ENCODE measurements around the gene NUDT3.

DNA sequence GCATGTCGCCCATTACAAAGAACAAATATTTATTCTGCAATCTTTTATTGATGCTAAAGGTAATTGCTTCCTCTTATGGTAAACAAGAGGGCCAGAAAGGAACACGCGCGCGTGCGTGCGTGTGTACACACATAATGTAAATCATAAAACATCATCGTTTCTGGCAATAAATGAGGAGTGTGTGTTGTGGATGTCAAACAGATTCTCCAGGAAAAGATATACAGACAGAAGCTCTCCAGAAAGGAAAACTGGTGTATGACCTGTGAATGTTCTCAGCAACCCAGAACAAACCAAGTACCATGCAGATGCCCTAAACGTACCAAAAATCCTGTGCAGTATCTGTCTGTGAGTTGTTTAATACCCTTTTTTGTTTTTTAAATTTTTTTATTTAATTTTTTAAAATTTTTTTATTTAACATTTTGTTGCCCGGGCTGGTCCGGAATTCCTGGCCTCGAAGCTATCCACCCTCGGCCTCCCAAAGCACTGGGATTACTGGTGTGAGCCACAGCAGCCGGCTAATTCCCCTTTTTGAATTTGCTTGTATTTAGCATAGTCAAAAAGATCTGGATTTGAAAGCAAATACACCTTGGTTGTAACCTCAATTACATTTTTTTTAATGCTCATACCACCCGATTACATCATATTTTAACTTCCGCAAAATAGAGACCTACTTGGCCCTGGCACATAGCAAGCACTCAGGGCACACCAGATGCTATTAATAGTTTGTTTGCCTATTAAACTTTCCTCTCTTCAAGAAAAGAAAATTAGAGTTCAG is 909 bp upstream of the NUDT3 start:
- TF ChIP-seq, protein P1, sequence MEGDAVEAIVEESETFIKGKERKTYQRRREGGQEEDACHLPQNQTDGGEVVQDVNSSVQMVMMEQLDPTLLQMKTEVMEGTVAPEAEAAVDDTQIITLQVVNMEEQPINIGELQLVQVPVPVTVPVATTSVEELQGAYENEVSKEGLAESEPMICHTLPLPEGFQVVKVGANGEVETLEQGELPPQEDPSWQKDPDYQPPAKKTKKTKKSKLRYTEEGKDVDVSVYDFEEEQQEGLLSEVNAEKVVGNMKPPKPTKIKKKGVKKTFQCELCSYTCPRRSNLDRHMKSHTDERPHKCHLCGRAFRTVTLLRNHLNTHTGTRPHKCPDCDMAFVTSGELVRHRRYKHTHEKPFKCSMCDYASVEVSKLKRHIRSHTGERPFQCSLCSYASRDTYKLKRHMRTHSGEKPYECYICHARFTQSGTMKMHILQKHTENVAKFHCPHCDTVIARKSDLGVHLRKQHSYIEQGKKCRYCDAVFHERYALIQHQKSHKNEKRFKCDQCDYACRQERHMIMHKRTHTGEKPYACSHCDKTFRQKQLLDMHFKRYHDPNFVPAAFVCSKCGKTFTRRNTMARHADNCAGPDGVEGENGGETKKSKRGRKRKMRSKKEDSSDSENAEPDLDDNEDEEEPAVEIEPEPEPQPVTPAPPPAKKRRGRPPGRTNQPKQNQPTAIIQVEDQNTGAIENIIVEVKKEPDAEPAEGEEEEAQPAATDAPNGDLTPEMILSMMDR (IDR thresholded peaks at IDR 0.05) = no peak
- TF ChIP-seq ZFX (IDR thresholded peaks at IDR 0.05; ENCODE audit: borderline replicate concordance) = no peak

Data from 22Rv1 (cell line).